Body of pancreas (tissue), 4 donors: ENCODE results near the gene MMP10.

Experiments used
- CTCF ChIP-seq, 7 experiments: fragments of 450-650 bp in 4 of 7; fragments of 200-600 bp in 3 of 7; sonication (generic) in 3 of 7; IDR thresholded peaks; one replicate each; pipeline ENCODE4 v1.5.1; 2016 to 2019; ENCODE audit warnings: antibody characterized with exemption in 7 of 7
- POLR2A ChIP-seq, 3 donors: fragments of 450-650 bp; IDR thresholded peaks; one replicate each; pipeline ENCODE4 v1.6.1; 2016; ENCODE audit warnings: antibody characterized with exemption in 3 of 3, mild to moderate bottlenecking in 2 of 3

- no peak for TF ChIP-seq POLR2A (IDR thresholded peaks at IDR 0.05)
- TF ChIP-seq CTCF (IDR thresholded peaks at IDR 0.05), result no peak
Observed at GRCh38 chr11:102812188-102812587, 31.8 kb upstream of the MMP10 start.
